Subcutaneous adipose tissue (tissue), 4 donors: Measurements from ENCODE around the gene MAMDC4. TPM values are rescaled to one million over a fixed set of nuclear protein-coding genes. Genes with fewer than 3 reads are reported as not detected.
"Not testable (repeated sequence)": the region's sequence is repeated elsewhere in the genome, so short reads cannot be mapped to it uniquely, and the experiment has no call there.

Source experiments
- CTCF ChIP-seq: fragments of 450-650 bp; IDR thresholded peaks from one replicate; pipeline ENCODE4 v1.5.1; 2016; ENCODE audit warnings: low read depth, mild to moderate bottlenecking, control low read depth, antibody characterized with exemption, moderate library complexity
- total RNA-seq, 4 donors: library from RNA; depleted of rRNA; stranded (reverse); fragments of >200 nt; gene quantifications; one replicate each; pipeline ENCODE4 v1.1.0, GENCODE V29; 2016

Gene MAMDC4
- total RNA-seq, 4 donors from 2014 or later, result 0.68 to 1.5 (median 1.1) TPM; not detected in 1

DNA sequence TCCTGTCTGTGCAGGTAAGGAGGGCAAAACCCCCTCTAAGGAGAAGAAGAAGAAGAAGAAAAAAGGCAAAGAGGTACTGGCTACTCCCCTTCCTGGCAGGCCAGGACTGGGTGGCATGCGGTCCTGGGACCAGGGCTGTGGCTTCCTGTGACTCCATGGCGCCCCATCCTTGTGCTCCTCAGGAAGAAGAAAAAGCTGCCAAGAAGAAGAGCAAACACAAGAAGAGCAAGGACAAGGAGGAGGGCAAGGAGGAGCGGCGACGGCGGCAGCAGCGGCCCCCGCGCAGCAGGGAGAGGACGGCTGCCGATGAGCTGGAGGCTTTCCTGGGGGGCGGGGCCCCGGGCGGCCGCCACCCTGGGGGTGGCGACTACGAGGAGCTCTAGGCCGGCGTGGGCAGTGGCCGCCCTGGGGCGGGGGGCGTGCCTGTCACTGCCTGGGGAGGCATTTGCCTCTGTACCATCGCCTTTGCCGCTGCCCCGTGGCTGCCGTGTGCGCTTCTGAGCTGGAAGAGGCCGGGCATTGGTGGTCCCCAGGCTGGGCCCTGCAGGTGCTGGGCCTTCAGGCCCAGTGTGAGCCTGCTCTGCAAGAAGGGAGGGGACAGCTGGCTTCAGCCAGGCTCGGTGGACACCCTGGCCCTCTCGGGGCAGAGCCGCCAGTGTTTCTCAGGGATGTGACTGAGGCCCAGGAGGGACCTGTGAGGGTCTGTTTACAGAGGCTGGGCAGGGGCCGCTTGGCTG lies 11.8 kb upstream of the MAMDC4 start:
- TF ChIP-seq CTCF, result no peak

GRCh38 chr9:136840877-136841645 lies 11.1 kb upstream of the MAMDC4 start:
- no peak for TF ChIP-seq CTCF

- not testable (repeated sequence) for TF ChIP-seq CTCF
Observed at GRCh38 chr9:136842380-136842948, 9.7 kb upstream of the MAMDC4 start, which contains the start of gene AJM1. Gene AJM1, plus strand, starts transcription at chr9:136842478. Its CDS starts 1,937 bp downstream, at chr9:136844415.

- no peak for TF ChIP-seq CTCF
Observed at GRCh38 chr9:136844761-136845464, 7.2 kb upstream of the MAMDC4 start.

DNA sequence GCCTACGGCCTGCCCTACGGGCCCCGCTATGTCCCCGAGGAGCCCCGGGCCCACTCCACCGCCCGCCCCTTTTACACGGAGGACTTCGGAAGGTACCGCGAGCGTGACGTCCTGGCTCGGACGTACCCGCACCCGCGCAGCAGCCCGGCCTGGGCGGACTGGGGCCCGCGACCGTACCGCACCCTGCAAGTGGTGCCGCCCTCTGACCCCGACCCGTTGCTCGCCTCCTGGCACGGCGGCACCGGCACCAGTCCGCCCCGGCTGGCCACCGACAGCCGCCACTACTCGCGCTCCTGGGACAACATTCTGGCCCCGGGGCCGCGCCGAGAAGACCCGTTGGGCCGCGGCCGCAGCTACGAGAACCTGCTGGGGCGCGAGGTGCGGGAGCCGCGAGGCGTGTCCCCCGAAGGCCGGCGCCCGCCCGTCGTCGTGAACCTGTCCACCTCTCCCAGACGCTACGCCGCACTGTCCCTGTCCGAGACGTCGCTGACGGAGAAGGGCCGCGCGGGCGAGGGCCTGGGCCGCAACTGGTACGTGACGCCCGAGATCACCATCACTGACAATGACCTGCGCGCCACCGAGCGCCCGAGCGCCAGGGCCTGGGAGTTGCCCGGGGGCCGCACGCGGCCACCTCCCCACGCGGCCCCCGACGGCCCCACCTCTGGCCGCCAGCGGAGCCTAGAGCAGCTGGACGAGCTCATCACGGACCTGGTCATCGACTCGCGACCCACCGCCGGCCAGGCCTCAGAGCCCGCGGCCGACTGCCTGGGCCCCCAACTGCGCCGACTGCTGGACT lies 6.5 kb upstream of the MAMDC4 start:
- no peak for TF ChIP-seq CTCF

DNA sequence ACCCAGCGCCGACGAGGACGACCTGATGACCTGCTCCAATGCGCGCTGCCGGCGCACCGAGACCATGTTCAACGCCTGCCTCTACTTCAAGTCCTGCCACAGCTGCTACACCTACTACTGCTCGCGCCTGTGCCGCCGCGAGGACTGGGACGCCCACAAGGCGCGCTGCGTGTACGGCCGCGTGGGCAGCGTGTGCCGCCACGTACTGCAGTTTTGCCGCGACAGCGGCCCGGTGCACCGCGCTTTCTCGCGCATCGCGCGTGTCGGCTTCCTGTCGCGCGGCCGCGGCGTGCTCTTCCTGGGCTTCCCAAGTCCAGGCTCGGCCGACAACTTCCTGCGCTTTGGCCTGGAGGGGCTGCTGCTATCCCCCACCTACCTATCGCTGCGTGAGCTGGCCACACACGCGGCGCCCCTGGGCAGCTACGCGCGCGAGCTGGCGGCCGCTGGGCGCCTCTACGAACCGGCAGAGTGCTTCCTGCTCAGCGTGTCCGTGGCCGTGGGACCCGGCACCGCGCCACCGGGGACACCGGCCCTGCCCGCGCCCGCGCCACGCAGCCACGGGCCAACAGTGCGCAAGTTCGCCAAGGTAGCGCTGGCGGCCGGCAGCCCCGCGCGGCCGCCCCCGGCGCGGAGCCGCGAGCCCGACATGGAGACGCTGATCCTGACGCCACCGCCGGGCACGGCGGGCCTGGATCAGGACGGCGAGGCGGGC lies 5.6 kb upstream of the MAMDC4 start:
- no peak for TF ChIP-seq CTCF
